Spleen (tissue), 11 donors: ENCODE measurements around the gene FAH. TPM values are rescaled to one million over a fixed set of nuclear protein-coding genes. Genes with fewer than 3 reads are reported as not detected.

Source experiments
- DNase-seq: peaks from one replicate; pipeline ENCODE4 v3.0.0-alpha.2; 2020
- H3K27ac ChIP-seq, 8 donors: fragments of 200-600 bp; sonication (generic) in 7 of 8; 1 replicate in 4 of 8; 2 replicates in 4 of 8; pipeline versions ENCODE4 v1.5.0 to v1.8.0; 2016 to 2021; ENCODE audit warnings: inconsistent platforms in 4 of 8, mild to moderate bottlenecking in 4 of 8, moderate library complexity in 1 of 8
- H3K27me3 ChIP-seq, 7 donors: fragments of 200-600 bp; sonication (generic) in 6 of 7; replicated peaks in 1 of 7; 1 replicate in 4 of 7; 2 replicates in 3 of 7; pipeline versions ENCODE4 v1.5.0 to v1.8.0; 2016 to 2021; ENCODE audit warnings: inconsistent platforms in 3 of 7, mild to moderate bottlenecking in 1 of 7
- H3K36me3 ChIP-seq, 6 donors: fragments of 200-600 bp; sonication (generic) in 5 of 6; 1 replicate in 4 of 6; 2 replicates in 2 of 6; pipeline versions ENCODE4 v1.5.0 to v1.8.0; 2016 to 2021; ENCODE audit warnings: inconsistent platforms in 2 of 6
- H3K4me1 ChIP-seq, 6 donors: fragments of 200-600 bp; sonication (generic) in 5 of 6; 1 replicate in 3 of 6; 2 replicates in 3 of 6; pipeline versions ENCODE4 v1.5.0 to v1.8.0; 2016 to 2021; ENCODE audit warnings: inconsistent platforms in 3 of 6
- H3K4me3 ChIP-seq, 8 donors: fragments of 200-600 bp; sonication (generic) in 7 of 8; 1 replicate in 4 of 8; 2 replicates in 4 of 8; pipeline versions ENCODE4 v1.5.0 to v1.8.0; 2016 to 2021; ENCODE audit warnings: inconsistent platforms in 4 of 8, mild to moderate bottlenecking in 4 of 8, moderate library complexity in 2 of 8
- H3K9me3 ChIP-seq, 8 donors: fragments of 200-600 bp; sonication (generic) in 7 of 8; 1 replicate in 4 of 8; 2 replicates in 4 of 8; pipeline versions ENCODE4 v1.5.0 to v1.8.0; 2016 to 2021; ENCODE audit warnings: inconsistent platforms in 4 of 8
- CTCF ChIP-seq, 11 experiments: fragments of 200-600 bp in 7 of 11; fragments of 450-650 bp in 4 of 11; sonication (generic) in 4 of 11; IDR thresholded peaks in 8 of 11; conservative IDR thresholded peaks in 3 of 11; 1 replicate in 7 of 11; 2 replicates in 4 of 11; pipeline versions ENCODE4 v1.4.0 to v1.8.0; 2016 to 2021; ENCODE audit warnings: antibody characterized with exemption in 11 of 11, inconsistent platforms in 4 of 11, mild to moderate bottlenecking in 1 of 11
- POLR2A ChIP-seq, 3 donors: fragments of 450-650 bp; IDR thresholded peaks; one replicate each; pipeline ENCODE4 v1.5.1; 2017; ENCODE audit warnings: antibody characterized with exemption in 3 of 3, mild to moderate bottlenecking in 1 of 3
- POLR2AphosphoS5 ChIP-seq, 3 donors: sonication (generic); formaldehyde crosslinking; IDR thresholded peaks; one replicate each; pipeline ENCODE4 v1.5.1; 2017; ENCODE audit warnings: antibody characterized with exemption in 3 of 3
- WGBS, 5 donors: extraction: QIAGEN DNeasy Blood & Tissue Kit in 3 of 5; methylation state at CpG; one replicate each; pipeline versions ENCODE4 v1.1.5 to v1.1.7; 2013 to 2018; 5-methylcytosine and 5-hydroxymethylcytosine counted together
- intact Hi-C: fragments of 100-400 bp; cut with DNase I; formaldehyde crosslinking; loops from one replicate; pipeline ENCODE4 v1.15.0; 2023; ENCODE audit warnings: low total_unique reads
- polyA plus RNA-seq, 3 donors: library from polyadenylated mRNA; stranded (reverse); fragments of 200-250 nt; gene quantifications; one replicate each; pipeline ENCODE4 v1.2.1, GENCODE V29; 2013
- total RNA-seq, 7 donors: library from RNA; depleted of rRNA in 3 of 7; stranded (reverse); fragments of >200 nt in 3 of 7; fragmentation: NEBNext Ultra II Directional in 4 of 7; extraction: Animal tissue kit (Norgen Biotek cat#: 25700) in 4 of 7; gene quantifications; one replicate each; pipeline versions ENCODE4 v1.1.0 to v1.2.1, GENCODE V29; 2016 to 2021
- donor health status: healthy with polysubstance abuse.
- donor health status: DM: no; HTN: no; CAD: no; lungs with moderate emphysema.
- donor health status: DM: no; HTN: no; CAD: no.
- donor health status: Bipolar disorder and iron deficiency.
- donor health status: healthy.
- donor health status: DM: no; HTN: no; CAD: no.
- donor health status: DM: yes; HTN: yes; CAD: no.

FAH gene
- total and polyA plus RNA-seq, 10 donors, result 8.5 to 33.1 (median 21.2) TPM

- Histone ChIP-seq H3K27ac (no peak overlapping the region), H3K27me3 (peaks cover 0 to under 1% (median 0%) of the 10 kb centered on the region in 7 donors), H3K4me3 (no peak overlapping the region), H3K4me1 (no peaks in the 10 kb centered on the region), H3K36me3 (no peaks in the 10 kb centered on the region), H3K9me3 (no peaks in the 10 kb centered on the region)
- WGBS, 5 donors, result 81 to 87% (median 86%) methylated on average over 1 of the region's 1 CpG
- TF ChIP-seq CTCF (IDR thresholded peaks at IDR 0.05 in 8 of 11, conservative IDR thresholded peaks at IDR 0.05 in 3 of 11), result no peak
- TF ChIP-seq POLR2A (IDR thresholded peaks at IDR 0.05), result no peak
- TF ChIP-seq POLR2AphosphoS5 (IDR thresholded peaks at IDR 0.05), result no peak
- DNase-seq, result no peak
- intact Hi-C loops, result no loop called here
These were observed 42.1 kb downstream of the FAH start for GRCh38 chr15:80194914-80195313.

- no peak for TF ChIP-seq CTCF (IDR thresholded peaks at IDR 0.05 in 8 of 11, conservative IDR thresholded peaks at IDR 0.05 in 3 of 11)
- no peak for TF ChIP-seq POLR2AphosphoS5 (IDR thresholded peaks at IDR 0.05)
- TF ChIP-seq POLR2A (IDR thresholded peaks at IDR 0.05), result no peak
- peaks cover 0 to 24% (median 0%) of the 10 kb centered on the region in 7 donors for H3K27me3 ChIP-seq
- no peak for DNase-seq
- intact Hi-C loops, result no loop called here
- 67 to 91% (median 75%) methylated on average over 2 of the region's 2 CpGs for WGBS, 5 donors
- H3K36me3 ChIP-seq, result no peaks in the 10 kb centered on the region
- H3K4me1 ChIP-seq, result no peaks in the 10 kb centered on the region
- no peaks in the 10 kb centered on the region for H3K9me3 ChIP-seq
- H3K4me3 ChIP-seq, result no peak overlapping the region
- no peak overlapping the region for H3K27ac ChIP-seq
These were observed 46.6 kb downstream of the FAH start for GRCh38 chr15:80199366-80199765.

- Histone ChIP-seq H3K27me3 (peaks cover 0 to 24% (median 0%) of the 10 kb centered on the region in 7 donors), H3K27ac (no peak overlapping the region), H3K9me3 (no peaks in the 10 kb centered on the region), H3K4me1 (no peaks in the 10 kb centered on the region), H3K4me3 (no peak overlapping the region), H3K36me3 (no peaks in the 10 kb centered on the region)
- no peak for TF ChIP-seq CTCF (IDR thresholded peaks at IDR 0.05 in 8 of 11, conservative IDR thresholded peaks at IDR 0.05 in 3 of 11)
- TF ChIP-seq POLR2AphosphoS5 (IDR thresholded peaks at IDR 0.05), result no peak
- TF ChIP-seq POLR2A (IDR thresholded peaks at IDR 0.05), result no peak
- DNase-seq, result no peak
- intact Hi-C loops, result no loop called here
- 50 to 91% (median 89%) methylated on average over 3 of the region's 3 CpGs for WGBS, 5 donors
These were observed 47.1 kb downstream of the FAH start for GRCh38 chr15:80199869-80200268.

- intact Hi-C loops, result no loop called here
- H3K36me3 ChIP-seq, result no peaks in the 10 kb centered on the region
- no peak for TF ChIP-seq POLR2AphosphoS5 (IDR thresholded peaks at IDR 0.05)
- TF ChIP-seq CTCF (IDR thresholded peaks at IDR 0.05 in 8 of 11, conservative IDR thresholded peaks at IDR 0.05 in 3 of 11), result no peak
- no peak for TF ChIP-seq POLR2A (IDR thresholded peaks at IDR 0.05)
- 88 to 91% (median 90%) methylated on average over 24 to 26 of the region's 26 CpGs for WGBS, 5 donors
- no peak overlapping the region for H3K27ac ChIP-seq
- no peaks in the 10 kb centered on the region for H3K4me1 ChIP-seq
- peaks cover 0 to 24% (median 0%) of the 10 kb centered on the region in 7 donors for H3K27me3 ChIP-seq
- no peak for DNase-seq
- no peak overlapping the region for H3K4me3 ChIP-seq
- no peaks in the 10 kb centered on the region for H3K9me3 ChIP-seq
These were observed 48.6 kb downstream of the FAH start for GRCh38 chr15:80201256-80202015.
